ENCODE data around the gene PPARD. TPM values are rescaled to one million over a fixed set of nuclear protein-coding genes. Genes with fewer than 3 reads are reported as not detected.
A peak's percentile ranks its signal among the peaks of the same experiment; 100 is the strongest.

The PPARD gene
- total RNA-seq, 2 donors from 2014 or later = 6.0 to 11.2 TPM

DNA sequence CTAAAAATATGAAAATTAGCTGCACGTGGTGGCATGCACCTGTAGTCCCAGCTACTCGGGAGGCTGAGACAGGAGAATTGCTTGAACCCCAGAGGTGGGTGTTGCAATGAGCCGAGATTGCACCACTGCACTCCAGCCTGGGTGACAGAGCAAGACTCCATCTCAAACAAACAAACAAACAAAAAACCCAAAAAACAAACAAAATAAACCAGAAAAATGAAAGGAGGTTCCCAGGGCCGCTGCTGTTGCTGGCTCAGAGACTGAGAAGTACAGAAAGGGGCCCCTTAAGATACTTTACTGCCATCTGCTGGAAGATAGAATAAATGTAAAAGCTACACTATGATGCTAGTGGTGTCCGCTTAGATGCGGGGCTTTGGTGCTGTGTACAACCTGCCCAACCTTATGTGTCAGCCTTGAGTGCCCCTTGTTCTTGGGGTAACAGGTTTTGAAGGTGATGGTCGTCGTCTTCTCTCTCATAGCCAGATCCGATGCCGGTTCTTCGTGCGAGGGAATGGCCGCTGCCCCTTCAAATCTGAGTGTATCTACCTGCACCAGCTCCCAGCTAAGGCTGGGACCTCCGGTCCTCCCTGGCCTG is 107.0 kb downstream of the PPARD start:
- peaks cover 23% of the 10 kb centered on the region for H3K4me1 ChIP-seq
- ATAC-seq (peak; percentile 57), DNase-seq (peak; percentile 24 to 37 (median 36))
- H3K9me3 ChIP-seq = no peaks in the 10 kb centered on the region
- 18 to 20% methylated on average over 12 to 14 of the region's 14 CpGs for WGBS, 2 donors
- H3K4me3 ChIP-seq = no peak overlapping the region
- intact Hi-C loops (cut with DNase I) = loop anchor here (5.0 kb wide), 1 partner anchor 102 kb away; no protein-coding TSS in a partner anchor
- no peaks in the 10 kb centered on the region for H3K27me3 ChIP-seq
- no peak overlapping the region for H3K27ac ChIP-seq
- TF ChIP-seq, protein P1, sequence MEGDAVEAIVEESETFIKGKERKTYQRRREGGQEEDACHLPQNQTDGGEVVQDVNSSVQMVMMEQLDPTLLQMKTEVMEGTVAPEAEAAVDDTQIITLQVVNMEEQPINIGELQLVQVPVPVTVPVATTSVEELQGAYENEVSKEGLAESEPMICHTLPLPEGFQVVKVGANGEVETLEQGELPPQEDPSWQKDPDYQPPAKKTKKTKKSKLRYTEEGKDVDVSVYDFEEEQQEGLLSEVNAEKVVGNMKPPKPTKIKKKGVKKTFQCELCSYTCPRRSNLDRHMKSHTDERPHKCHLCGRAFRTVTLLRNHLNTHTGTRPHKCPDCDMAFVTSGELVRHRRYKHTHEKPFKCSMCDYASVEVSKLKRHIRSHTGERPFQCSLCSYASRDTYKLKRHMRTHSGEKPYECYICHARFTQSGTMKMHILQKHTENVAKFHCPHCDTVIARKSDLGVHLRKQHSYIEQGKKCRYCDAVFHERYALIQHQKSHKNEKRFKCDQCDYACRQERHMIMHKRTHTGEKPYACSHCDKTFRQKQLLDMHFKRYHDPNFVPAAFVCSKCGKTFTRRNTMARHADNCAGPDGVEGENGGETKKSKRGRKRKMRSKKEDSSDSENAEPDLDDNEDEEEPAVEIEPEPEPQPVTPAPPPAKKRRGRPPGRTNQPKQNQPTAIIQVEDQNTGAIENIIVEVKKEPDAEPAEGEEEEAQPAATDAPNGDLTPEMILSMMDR (IDR thresholded peaks at IDR 0.05) = peak; percentile 54 to 83 (median 81)
- no peak for TF ChIP-seq POLR2A (IDR thresholded peaks at IDR 0.05)
- no peaks in the 10 kb centered on the region for H3K36me3 ChIP-seq (replicated peaks in 1 of 2; ENCODE audit: insufficient read depth in 1 of 2, low read depth in 2 of 2)

DNA sequence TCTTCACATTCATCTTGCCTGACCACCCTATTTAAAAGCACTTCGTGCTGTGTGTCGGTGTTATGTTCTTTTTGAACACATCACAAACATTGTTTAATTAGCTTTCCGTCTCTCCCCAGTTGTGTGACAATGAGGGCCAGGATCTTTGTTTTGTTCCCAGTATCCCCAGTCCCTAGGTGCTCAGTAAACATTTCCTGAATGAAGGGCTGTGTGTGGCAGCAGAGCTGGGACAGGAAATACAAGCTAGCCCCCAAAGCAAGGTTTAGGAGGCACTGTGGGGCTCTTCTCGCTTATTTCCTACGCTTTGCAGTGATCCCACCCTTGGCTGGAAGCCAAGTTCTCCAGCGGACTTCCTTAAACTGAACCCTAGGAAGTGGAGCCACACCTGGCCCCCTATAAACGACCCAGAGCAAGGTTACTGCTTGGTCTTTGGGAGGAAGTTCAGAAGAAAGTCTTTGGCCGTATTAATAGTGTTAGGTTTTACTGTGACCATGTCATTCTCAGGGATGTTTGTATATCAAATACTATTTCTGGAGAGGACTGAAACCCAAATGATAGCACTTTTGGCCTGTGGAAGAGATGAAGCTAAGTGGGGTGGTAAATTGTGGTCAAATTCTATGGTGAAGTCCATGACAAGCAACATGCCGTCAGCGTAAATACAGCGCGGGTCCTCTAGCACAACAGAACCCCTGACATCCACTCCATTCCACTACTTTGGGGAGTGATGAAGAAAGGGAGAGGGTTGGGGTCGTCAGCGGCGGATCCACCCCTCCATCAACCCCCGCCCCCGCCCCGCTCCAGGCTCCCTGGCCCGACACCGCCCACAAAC is 109.2 kb downstream of the PPARD start:
- DNase-seq (peak in 1 of 4 donors; percentile 29), ATAC-seq (no peak)
- H3K9me3 ChIP-seq = no peaks in the 10 kb centered on the region
- TF ChIP-seq POLR2A (IDR thresholded peaks at IDR 0.05) = no peak
- no peaks in the 10 kb centered on the region for H3K27me3 ChIP-seq
- H3K27ac ChIP-seq = no peak overlapping the region
- 10 to 13% methylated on average over 11 to 17 of the region's 20 CpGs for WGBS, 2 donors
- H3K4me3 ChIP-seq = no peak overlapping the region
- intact Hi-C loops (cut with DNase I) = loop anchor here (5.0 kb wide), 1 partner anchor 154 kb away; the partner anchor contains the start of gene DEF6
- no peaks in the 10 kb centered on the region for H3K36me3 ChIP-seq (replicated peaks in 1 of 2; ENCODE audit: insufficient read depth in 1 of 2, low read depth in 2 of 2)
- H3K4me1 ChIP-seq = peaks cover 23% of the 10 kb centered on the region

DNA sequence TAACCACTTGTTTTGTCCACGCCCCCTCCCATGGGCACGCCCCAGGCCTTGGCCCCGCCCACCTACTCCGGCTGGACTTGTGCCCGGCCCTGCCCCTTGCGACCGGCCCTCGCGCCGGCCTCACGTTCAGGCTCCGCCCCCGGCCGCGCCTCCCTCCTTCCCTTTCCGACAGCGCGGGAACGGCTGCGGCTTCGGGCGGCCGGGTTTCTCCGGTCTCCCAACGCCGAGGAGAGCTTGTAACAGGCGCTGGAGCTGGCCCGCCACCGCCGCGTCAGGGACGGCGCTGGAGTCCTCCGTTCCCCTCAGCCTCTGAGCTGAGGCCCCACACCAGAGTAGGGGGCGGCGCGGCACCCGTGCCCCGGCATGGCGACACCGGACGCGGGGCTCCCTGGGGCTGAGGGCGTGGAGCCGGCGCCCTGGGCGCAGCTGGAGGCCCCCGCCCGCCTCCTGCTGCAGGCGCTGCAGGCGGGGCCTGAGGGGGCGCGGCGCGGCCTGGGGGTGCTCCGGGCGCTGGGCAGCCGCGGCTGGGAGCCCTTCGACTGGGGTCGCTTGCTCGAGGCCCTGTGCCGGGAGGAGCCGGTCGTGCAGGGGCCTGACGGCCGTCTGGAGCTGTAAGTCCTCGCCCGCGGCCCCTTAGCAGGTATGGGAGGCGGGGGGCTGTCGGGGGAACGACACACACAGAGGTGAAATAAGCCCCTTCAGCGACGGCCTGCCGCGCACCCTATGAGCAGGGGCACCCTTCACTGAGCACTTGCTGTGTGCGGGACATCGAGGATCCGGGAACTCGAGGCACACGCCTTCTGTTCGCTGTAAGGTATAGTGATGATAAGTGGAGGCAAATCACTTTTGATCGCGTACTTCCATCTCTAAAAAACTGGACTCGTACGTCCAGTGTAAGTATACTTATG is 110.1 kb downstream of the PPARD start, which contains the start of gene FANCE:
Gene FANCE (plus strand): TSS at position 156 of the 908 bp plus-strand sequence. CDS start 208 bp downstream, at position 364.
- Histone ChIP-seq H3K4me1 (peaks cover 23% of the 10 kb centered on the region), H3K27me3 (no peaks in the 10 kb centered on the region), H3K4me3 (peak within 1 kb of the TSS in 1 of 2 donors; percentile 30), H3K36me3 (replicated peaks in 1 of 2; ENCODE audit: insufficient read depth in 1 of 2, low read depth in 2 of 2) (no peaks in the 10 kb centered on the region), H3K27ac (peak within 1 kb of the TSS in 3 of 4 donors; percentile 41 to 60 (median 56)), H3K9me3 (no peaks in the 10 kb centered on the region)
- 1 to 13% methylated on average over 4 to 87 of the region's 87 CpGs for WGBS, 2 donors
- TF ChIP-seq, protein P1 (IDR thresholded peaks at IDR 0.05) = no peak
- TF ChIP-seq POLR2A (IDR thresholded peaks at IDR 0.05) = peak in 1 of 3 donors; percentile 14
- intact Hi-C loops (cut with DNase I) = loop anchor here (5.0 kb wide), 1 partner anchor 155 kb away; the partner anchor contains the start of gene DEF6
- ATAC-seq (peak; percentile 98), DNase-seq (peak; percentile 93 to 97 (median 96))

DNA sequence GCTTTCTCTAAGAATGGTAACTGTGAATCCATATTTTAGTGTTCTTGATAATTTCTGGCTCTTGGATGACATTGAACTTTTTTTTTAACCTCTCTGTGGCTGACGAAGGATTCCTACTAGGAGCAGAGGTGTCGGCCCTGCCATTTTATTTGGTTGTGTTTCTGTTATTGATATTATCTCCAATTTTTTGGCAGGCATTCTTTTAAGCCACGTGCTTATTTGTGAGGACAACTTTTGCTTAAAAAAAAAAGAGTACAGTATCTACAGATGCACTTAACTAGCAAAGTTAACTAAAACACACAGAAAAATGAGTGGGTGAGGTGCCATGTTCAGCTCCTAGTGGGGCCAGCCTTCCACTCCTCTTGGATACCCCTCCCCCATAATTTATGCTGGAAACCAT is 110.9 kb downstream of the PPARD start:
- no peak overlapping the region for H3K4me3 ChIP-seq
- H3K9me3 ChIP-seq = no peaks in the 10 kb centered on the region
- H3K27me3 ChIP-seq = no peaks in the 10 kb centered on the region
- no peaks in the 10 kb centered on the region for H3K36me3 ChIP-seq (replicated peaks in 1 of 2; ENCODE audit: insufficient read depth in 1 of 2, low read depth in 2 of 2)
- TF ChIP-seq, protein P1 (IDR thresholded peaks at IDR 0.05) = no peak
- no peak for TF ChIP-seq POLR2A (IDR thresholded peaks at IDR 0.05)
- no peak overlapping the region for H3K27ac ChIP-seq
- H3K4me1 ChIP-seq = peaks cover 23% of the 10 kb centered on the region
- 12 to 18% methylated on average over 3 of the region's 3 CpGs for WGBS, 2 donors
- intact Hi-C loops (cut with DNase I) = loop anchor here (5.0 kb wide), 1 partner anchor 156 kb away; the partner anchor contains the start of gene DEF6
- DNase-seq (no peak), ATAC-seq (no peak)
